ENCODE data around the gene AVPR2.
A peak's percentile ranks its signal among the peaks of the same experiment; 100 is the strongest.

DNA sequence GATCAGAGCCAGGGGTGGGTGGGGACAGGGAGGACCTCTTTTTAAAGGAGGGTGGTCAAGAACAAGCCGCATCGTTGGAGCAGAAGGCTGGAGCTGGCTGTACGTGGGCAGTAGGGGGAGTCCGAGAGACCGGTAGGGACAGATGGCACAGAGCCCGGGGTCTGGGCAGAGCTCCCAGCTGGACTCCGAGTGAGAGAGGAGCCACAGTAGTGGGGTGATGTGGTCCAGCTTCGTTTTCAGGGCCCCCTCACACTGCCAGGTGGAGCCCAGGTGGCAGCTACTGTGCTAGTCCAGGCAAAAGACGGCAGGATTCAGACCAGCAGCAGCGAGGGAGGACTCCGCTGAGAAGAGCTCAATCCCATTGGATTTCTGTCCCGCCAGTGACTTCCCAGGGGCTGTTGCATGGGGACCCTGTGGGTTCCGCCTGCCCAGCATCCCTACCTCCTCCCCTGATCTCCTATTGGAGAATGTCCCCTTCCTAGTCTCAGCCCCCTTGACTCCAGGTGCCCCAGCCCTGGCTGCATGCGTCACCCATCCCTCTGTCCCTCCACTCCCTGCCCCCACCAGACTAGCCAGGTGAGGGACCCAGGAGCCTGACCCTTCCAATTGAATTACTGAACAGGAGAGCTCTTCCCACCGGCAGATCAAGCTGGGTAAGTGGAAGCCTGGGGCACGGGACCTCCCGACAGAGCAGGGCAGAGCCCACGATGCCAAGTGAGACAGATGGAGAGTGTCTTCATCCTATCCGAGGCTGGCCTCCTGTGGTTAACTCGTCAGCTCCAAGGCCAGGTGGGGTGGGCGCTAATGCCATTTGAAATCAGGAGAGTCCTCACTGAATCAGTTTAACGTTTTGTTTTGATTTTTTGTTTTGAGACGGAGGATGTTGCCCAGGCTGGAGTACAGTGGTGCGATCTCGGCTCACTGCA is 18.7 kb downstream of the AVPR2 start:
- TF ChIP-seq POLR2AphosphoS5 (IDR thresholded peaks at IDR 0.05) (peak in 1 of 2 donors; percentile 47), POLR2A (IDR thresholded peaks at IDR 0.05; ENCODE audit: low read depth) (no peak)
- TF ChIP-seq, protein P1, sequence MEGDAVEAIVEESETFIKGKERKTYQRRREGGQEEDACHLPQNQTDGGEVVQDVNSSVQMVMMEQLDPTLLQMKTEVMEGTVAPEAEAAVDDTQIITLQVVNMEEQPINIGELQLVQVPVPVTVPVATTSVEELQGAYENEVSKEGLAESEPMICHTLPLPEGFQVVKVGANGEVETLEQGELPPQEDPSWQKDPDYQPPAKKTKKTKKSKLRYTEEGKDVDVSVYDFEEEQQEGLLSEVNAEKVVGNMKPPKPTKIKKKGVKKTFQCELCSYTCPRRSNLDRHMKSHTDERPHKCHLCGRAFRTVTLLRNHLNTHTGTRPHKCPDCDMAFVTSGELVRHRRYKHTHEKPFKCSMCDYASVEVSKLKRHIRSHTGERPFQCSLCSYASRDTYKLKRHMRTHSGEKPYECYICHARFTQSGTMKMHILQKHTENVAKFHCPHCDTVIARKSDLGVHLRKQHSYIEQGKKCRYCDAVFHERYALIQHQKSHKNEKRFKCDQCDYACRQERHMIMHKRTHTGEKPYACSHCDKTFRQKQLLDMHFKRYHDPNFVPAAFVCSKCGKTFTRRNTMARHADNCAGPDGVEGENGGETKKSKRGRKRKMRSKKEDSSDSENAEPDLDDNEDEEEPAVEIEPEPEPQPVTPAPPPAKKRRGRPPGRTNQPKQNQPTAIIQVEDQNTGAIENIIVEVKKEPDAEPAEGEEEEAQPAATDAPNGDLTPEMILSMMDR (IDR thresholded peaks at IDR 0.05) = peak; percentile 36 to 65 (median 42)

Data from esophagus muscularis mucosa (tissue), 3 donors.